Raji (cell line): ENCODE data around the gene PTPRE.

Experiments used
- POLR2A ChIP-seq: IDR thresholded peaks from 2 replicates; pipeline ENCODE4 v1.6.1; 2011; ENCODE audit warnings: low read depth, low read length, control low read depth; ENCODE audit not compliant: insufficient read depth

Gene PTPRE

DNA sequence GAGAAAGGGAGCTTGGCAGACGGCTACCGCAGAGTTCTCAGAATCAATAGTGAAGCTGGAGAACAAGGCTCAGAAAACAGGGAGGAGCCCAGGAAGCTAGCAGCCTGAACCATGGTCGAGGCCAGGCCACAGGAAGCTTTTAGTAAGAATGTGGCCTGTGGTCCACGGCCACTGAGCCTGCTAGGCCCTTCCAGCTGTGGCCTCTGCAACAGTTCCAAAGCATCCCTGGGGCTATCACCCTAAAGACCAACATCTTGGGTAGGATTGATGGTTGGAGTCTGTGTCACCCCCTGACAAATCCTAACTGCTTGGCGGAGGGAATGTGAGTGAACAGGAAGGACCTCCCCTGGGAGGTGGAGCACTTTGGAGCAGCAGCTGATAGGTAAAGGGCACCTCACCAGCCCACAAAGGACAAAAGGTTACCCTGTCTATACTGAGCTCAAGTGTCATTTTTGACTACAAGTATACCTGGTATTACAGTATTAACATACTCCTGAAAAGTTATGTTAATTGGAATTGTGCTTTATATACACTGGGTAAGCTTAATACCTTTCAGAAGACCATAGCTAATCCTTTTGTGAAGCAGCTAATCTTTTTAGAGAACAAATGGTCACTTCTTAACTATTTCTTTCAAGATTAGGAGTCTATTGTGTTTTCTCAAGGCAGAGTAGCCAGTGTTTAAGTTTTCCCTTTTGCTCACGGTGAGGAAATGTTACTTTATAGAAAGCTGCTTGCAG lies 18.7 kb downstream of the PTPRE start:
- TF ChIP-seq POLR2A = no peak

DNA sequence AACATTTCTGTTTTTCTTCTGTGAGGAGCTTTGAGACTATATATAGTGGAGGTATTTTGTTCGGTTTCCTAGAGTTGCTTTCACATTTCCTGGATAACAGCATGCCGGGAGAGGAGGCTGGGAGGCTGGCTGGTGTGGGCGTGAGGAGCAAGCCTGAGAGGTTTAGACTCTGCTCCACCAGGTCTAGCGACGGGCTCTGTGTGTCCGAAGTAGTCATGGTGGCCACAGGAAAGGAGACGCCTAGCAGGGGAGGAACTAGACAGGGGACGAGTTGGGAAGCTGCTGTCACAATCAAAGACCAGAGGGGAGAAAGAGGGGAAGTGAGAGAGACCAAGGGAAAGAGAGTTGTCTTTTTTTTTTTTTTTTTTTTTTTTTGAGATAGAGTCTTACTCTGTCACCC lies 19.6 kb downstream of the PTPRE start:
- no peak for TF ChIP-seq POLR2A

DNA sequence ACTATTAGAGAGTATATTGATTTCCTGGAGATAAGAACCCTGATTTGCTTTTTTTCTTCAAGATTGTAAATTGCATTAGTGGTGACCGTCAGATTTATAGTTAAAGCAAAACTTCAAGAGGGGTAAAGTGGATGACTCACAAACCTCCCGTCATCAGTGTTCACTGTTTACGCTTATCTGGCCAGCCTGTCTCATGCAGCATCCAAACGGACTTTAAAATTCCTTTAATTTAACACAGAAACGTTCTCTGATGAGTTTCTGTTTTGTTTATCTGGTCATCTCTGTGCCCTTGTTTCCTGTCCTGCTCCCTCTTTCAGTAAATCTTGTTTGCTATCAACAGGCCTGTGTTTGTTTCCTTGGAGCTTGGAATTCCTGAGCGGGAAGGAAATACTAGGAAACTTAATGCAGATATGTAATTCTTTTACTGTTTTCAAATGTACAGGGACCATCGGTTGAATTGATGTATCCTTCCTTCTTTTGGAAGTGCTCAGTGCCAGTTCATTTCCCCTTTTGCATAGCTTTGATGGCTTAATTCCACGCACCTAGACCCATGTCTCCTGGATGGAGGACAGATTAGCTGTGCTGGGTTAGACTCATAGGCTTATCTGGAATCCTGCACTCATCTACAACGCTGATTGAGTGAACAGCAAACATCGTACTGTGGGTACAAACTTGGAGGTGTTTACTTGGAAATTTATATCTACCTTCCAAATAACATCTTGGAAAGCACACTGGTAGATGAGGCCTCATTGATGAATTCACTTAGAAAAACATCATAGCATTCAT lies 21.3 kb downstream of the PTPRE start:
- TF ChIP-seq POLR2A = no peak

DNA sequence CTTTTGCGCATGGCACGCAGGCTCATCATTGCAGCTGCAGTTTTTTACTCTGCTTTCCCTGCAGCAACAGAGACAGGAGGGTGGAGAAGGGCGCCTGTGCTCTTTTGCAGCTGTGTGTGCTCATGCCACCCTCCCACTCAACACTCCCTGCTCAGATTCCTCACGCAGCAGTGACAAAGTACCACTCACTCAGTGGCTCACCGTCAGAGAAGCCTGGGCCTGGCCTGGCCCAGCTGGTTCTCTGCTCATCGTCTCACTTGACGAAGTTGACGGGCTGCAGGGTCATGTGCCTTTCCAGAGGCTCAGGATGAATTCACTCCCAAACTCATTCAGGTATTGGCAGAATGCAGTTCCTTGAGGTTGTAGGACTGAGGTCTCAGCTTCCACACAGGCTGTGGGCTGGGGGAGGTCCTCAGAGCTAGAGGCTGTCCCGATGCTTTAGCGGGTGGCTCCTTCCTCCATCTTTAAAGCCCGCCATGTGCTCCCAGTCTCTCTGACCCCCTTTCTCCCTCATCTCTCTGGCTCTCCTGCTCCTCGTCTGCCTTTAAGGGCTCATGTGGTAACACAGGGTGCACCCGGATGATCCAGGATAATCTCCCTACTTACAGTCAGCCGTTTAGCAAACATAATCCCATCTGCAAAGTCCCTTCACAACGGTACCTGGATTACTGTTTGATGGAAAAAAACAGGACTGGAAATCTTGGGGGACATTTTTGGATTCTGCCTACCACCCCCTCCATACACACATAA lies 25.8 kb downstream of the PTPRE start:
- no peak for TF ChIP-seq POLR2A

DNA sequence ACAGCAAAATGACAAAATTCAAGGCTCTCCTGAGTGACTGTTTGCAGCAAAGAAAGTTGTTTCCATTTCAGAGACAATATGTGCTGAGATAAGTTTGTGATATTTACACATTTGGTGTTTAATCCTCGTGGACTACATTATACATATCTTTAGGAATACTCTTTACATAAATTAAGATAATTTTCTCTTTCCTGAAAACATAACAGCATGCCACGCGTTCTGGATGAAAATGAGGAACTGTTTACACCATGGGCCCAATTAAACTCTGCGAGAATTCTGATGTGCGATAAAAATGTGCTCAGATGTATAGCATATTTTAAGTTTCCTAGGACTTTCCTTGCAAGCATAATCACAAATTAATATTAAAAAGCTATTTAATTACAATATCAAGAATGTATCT lies 26.4 kb downstream of the PTPRE start:
- TF ChIP-seq POLR2A = no peak

DNA sequence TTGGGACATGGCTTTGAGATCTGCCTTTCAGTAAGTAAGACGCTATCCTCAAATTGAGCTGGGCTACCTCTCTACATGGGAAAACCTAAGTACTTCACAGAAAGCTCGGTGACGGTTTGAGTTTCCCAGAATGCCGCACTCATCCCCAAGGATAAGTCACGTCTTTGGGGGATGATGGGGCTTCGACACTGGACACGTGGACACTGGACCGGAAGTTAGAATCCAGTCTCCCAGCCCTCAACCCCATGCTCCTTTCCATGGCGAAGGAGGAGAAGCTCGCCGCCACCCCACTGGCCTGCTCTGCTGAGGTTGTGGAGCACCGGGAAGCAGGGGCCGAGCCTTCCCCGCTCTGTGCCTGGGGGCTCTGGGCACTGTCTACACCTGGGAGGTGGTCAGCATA lies 27.5 kb downstream of the PTPRE start:
- no peak for TF ChIP-seq POLR2A

DNA sequence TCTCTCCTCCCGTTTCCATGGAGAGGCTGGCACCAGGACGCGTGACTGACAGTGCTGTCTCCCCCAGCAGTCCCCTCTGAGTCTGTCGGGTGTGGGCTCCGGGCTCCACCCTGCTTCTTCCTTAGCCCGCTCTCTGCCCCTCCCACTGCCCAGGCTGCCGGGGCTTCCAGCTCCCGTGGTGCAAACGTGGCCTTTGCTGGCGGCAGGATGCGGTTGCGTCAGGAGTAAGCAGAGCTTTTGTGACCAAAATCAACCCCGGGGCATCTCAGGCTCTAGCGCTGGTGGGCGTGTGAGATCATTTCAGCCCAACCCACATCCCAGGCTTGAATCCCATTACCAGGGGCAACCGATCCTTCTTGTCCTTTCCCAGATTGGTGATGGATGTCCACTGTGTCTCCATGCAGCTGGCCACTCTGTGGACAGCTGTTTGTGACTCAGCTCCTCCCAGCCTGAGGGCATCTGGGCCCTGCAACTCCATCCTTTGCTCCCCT lies 28.2 kb downstream of the PTPRE start:
- TF ChIP-seq POLR2A = no peak

DNA sequence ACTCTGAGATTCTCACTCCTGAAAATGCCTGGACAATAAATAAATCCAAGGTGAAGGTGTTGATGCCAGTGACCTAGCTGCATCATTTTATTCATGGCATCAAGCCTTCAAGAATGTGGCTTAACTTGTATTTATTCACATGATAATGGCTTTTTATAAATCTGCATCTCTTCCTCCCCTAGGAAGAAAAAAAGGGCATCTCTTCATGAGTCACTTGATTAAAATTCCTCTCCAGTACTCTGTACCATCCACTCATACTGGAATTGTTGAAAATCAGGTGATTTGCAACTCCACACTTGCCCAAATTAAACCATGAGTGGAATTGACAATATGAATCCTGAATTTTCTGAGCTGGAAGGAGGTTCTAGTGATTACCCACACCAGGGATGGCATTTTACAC lies 30.2 kb downstream of the PTPRE start:
- TF ChIP-seq POLR2A = no peak

DNA sequence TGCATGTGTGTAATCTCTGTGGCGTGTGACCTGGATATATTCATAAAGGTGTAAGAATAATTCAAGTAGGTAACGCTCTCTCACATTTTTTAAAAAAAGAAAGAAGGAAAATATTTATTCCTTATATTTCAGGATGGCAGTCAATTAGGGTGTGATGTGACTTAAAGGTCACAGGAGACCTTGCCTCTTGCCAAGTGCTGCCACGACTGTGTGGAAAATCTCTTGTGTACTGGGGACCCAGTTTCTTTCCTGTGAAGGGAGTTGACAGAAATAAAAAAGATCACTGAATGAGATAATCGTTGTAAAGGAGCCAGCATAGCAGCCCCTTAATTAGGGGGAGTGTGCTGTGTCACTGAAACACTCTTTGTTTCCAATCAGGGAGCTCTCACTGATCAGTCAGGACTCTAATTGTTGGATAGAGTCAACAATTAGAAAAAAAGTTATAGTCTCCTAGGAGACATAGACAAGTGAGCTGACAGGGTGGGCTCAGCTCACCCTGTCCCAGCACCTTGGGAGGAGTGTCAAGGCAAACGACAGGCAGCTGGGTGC lies 31.1 kb downstream of the PTPRE start:
- TF ChIP-seq POLR2A = no peak

DNA sequence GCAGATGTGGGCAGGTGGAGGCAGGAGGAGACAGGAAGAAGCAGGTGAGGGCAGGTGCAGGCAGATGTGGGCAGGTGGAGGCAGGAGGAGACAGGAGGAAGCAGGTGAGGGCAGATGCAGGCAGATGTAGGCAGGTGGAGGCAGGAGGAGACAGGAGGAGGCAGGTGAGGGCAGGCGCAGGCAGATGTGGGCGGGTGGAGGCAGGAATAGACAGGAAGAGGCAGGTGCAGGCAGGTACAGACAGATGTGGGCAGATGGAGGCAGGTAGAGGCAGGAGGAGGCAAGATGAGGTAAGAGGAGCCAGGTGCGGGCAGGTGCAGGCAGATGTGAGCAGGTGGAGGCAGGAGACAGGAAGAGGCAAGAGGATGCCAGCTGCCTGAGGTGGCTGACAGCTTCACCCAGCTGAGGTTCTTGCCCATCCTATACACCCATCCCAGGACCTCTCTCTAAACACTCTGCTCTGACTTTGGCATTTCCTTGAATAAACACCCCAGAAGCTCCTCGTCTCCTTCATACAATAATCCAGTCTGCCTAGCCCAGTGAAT lies 33.0 kb downstream of the PTPRE start:
- no peak for TF ChIP-seq POLR2A

DNA sequence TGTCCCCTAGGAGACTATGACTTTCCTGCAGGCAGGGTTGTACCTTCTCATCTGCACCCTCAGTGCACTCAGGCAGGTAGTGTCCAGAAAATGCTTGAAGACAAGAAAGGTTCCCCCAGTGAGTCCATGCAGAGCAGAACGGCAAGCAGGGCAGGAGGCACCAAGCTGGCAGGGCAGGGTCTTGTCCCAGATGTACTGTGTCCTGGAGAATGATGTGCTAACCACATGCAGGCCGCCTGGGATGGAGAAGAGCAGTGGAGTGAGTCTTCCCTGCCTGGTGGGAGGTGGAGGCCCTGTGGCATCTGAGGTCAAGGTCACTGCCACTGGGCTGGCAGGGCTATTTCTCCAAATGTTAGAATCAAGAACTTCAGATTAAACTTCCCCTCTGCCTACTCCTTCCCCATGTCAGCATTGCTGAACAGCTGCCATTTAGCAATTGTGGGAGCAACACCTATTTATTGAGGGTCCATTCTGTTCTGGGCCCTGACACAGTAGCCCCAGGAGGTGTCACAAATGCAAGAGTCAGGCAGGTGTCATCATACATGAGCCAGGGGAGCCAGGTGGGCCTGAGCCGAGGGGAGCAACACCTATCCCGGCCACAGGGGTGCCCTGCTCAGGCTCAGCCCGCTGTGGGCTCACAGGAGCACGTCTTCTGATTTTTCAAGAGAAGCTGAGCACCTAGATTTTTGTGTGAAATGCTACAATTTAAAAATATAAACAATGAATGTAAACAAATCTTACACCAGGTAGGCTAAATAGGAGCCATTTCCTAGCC lies 34.1 kb downstream of the PTPRE start:
- TF ChIP-seq POLR2A = no peak

DNA sequence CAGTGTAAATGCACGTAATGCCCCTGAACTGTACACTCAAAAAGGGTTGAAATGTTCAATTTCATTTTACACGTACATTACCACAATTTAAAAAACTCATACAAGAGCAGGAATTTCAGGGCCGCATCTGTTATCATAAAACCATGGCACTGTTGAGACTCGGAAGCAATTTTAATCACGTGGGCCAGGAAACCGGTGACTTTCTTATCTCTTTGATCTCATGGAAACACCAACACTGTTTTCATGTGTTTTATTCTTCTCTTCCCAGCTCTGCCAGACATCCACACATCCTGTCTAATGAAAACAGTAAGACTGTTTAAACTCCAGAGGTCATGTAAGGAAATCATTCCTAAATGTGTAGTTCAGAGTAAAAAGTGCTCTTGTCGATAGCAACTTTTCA lies 35.9 kb downstream of the PTPRE start:
- TF ChIP-seq POLR2A = no peak

DNA sequence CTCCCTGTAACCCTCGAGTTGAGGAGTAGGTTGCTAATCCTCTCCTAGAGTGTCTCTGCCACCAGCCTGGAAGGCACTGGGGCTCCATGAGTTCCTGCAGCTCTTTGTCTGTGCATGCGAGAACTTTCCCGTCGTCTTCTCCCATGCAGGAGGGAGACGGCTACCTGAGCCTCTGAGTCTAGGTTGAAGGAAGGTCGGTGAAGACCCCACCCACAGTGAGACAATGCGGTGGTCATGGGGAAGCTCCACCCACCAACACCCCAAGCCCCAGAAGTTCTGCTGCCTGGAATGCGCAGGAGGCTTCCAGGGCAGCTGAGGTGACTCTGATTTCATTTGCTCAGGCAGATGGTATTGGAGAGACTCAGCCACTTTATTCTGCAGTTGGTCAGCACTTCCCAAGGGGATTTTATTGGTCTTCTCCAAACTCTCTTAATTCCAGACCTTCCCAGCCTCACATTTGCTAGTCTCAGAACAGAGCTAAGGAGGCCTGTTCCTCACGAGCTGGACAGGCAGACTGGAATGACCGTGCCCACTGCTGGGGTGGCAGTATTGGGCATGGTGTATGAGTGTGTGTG lies 36.5 kb downstream of the PTPRE start:
- no peak for TF ChIP-seq POLR2A

DNA sequence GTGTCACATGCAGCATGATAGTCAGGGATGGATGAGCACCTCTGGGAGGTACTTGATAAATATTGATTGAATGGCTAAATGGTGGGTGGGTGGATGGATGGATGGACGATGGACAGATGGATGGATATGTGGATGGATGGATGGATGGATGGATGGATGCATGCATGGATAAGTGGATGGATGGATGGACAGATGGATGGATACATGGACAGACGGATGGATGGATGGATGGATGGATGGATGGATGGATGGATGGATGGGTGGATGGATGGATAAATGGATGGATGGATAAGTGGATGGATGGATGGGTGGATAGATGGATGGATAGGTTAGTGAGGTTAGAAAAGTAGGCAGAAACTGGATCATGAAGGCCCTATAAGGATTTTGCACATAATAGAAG lies 37.4 kb downstream of the PTPRE start:
- no peak for TF ChIP-seq POLR2A
